Fibroblast of skin of right quadriceps (primary cell): ENCODE results near the gene HACD4.
"Not testable (repeated sequence)": the region's sequence is repeated elsewhere in the genome, so short reads cannot be mapped to it uniquely, and the experiment has no call there.

Source experiments
- DNase-seq: peaks from one replicate; pipeline ENCODE4 v3.0.0-alpha.2; 2013

Gene HACD4

GRCh38 chr9:21015995-21016394 lies 15.4 kb downstream of the HACD4 start:
- DNase-seq, result no peak

- peak; percentile 23 for DNase-seq
Observed at GRCh38 chr9:21015129-21015815, 16.2 kb downstream of the HACD4 start.

GRCh38 chr9:21002040-21002439 lies 29.4 kb downstream of the HACD4 start:
- DNase-seq, result no peak

- DNase-seq, result no peak
Observed at GRCh38 chr9:21001581-21001980, 29.9 kb downstream of the HACD4 start.

- no peak for DNase-seq
Observed at GRCh38 chr9:20997503-20998076, 33.9 kb downstream of the HACD4 start.

- no peak for DNase-seq
Observed at GRCh38 chr9:20996809-20997208, 34.6 kb downstream of the HACD4 start.

- DNase-seq, result no peak
Observed at GRCh38 chr9:20995616-20996015, 35.8 kb downstream of the HACD4 start.

- no peak for DNase-seq
Observed at GRCh38 chr9:20994486-20994885, 37.0 kb downstream of the HACD4 start.

GRCh38 chr9:20990867-20991266 lies 40.6 kb downstream of the HACD4 start:
- DNase-seq, result no peak

- no peak for DNase-seq
Observed at GRCh38 chr9:20989923-20990341, 41.5 kb downstream of the HACD4 start.

- no peak for DNase-seq
Observed at GRCh38 chr9:20988671-20989315, 42.6 kb downstream of the HACD4 start.

- DNase-seq, result no peak
Observed at GRCh38 chr9:20988061-20988460, 43.4 kb downstream of the HACD4 start.

- no peak for DNase-seq
Observed at GRCh38 chr9:20987521-20987920, 43.9 kb downstream of the HACD4 start.

GRCh38 chr9:20985851-20986600 lies 45.4 kb downstream of the HACD4 start:
- no peak for DNase-seq

GRCh38 chr9:20984506-20984905 lies 46.9 kb downstream of the HACD4 start:
- peak; percentile 58 for DNase-seq

- DNase-seq, result peak; percentile 91
Observed at GRCh38 chr9:20981486-20981885, 50.0 kb downstream of the HACD4 start.

GRCh38 chr9:20980832-20981455 lies 50.5 kb downstream of the HACD4 start:
- DNase-seq, result peak; percentile 72

- no peak for DNase-seq
Observed at GRCh38 chr9:20978249-20978648, 53.2 kb downstream of the HACD4 start.

- not testable (repeated sequence) for DNase-seq
Observed at GRCh38 chr9:20974191-20974938, 57.1 kb downstream of the HACD4 start.

GRCh38 chr9:20973246-20973947 lies 58.0 kb downstream of the HACD4 start:
- DNase-seq, result not testable (repeated sequence)

- DNase-seq, result no peak
Observed at GRCh38 chr9:20972684-20973083, 58.8 kb downstream of the HACD4 start.
